ENCODE measurements around the gene GIGYF1. TPM values are rescaled to one million over a fixed set of nuclear protein-coding genes. Genes with fewer than 3 reads are reported as not detected.

GIGYF1 gene
- total and polyA plus RNA-seq, 2 of the 8 experiments (the other 6 are each of a cell fraction or from before 2014, with no cell fraction given), result 24.1 to 99.3 TPM

GRCh38 chr7:100736671-100737070, 42.6 kb upstream of the GIGYF1 start (continued):
- TF ChIP-seq CHD7 (IDR thresholded peaks at IDR 0.05; ENCODE audit: insufficient replicate concordance, low read length), result no peak
- no peak for TF ChIP-seq MAFK (IDR thresholded peaks at IDR 0.05; ENCODE audit: low read depth, low read length)
- no peak for TF ChIP-seq GABPA (IDR thresholded peaks at IDR 0.05; ENCODE audit: borderline replicate concordance, insufficient read depth, low read length)
- no peak for TF ChIP-seq TCF12 (IDR thresholded peaks at IDR 0.05; ENCODE audit: low read depth, low read length)
- no peak for TF ChIP-seq TEAD4 (IDR thresholded peaks at IDR 0.05; ENCODE audit: low read depth, low read length)
- TF ChIP-seq TAF1 (IDR thresholded peaks at IDR 0.05; ENCODE audit: low read depth, low read length), result no peak
- no peak for TF ChIP-seq JUND (IDR thresholded peaks at IDR 0.05; ENCODE audit: low read length)
- TF ChIP-seq SP1 (IDR thresholded peaks at IDR 0.05; ENCODE audit: low read depth, low read length), result no peak
- TF ChIP-seq NANOG (IDR thresholded peaks at IDR 0.05; ENCODE audit: insufficient read depth, low read depth, low read length, poor library complexity, severe bottlenecking), result no peak
- no peak for TF ChIP-seq ZNF274 (IDR thresholded peaks at IDR 0.05; ENCODE audit: borderline replicate concordance, extremely low read depth, low read length)

All from H1 (cell line).